NCI-H1694 (cell line): ENCODE results near the gene REX1BD.
"Not testable (repeated sequence)": the region's sequence is repeated elsewhere in the genome, so short reads cannot be mapped to it uniquely, and the experiment has no call there.

ENCODE experiments used
- DNase-seq: peaks from one replicate; lab custom pipeline; 2025; lab: John Stamatoyannopoulos, UW

REX1BD gene

GRCh38 chr19:18588611-18589379 is at the start of gene REX1BD:
TSS of gene REX1BD (plus strand) at chr19:18588798. CDS start at chr19:18588802, 4 bp downstream.
- DNase-seq: peak; percentile 63

- DNase-seq: no peak
Measured at GRCh38 chr19:18539372-18539771, 49.2 kb upstream of the REX1BD start.

GRCh38 chr19:18540200-18540599 is 48.4 kb upstream of the REX1BD start:
- DNase-seq: not testable (repeated sequence)

GRCh38 chr19:18541258-18541991 is 47.2 kb upstream of the REX1BD start:
- no peak for DNase-seq

- no peak for DNase-seq
Measured at GRCh38 chr19:18541992-18542940, 46.3 kb upstream of the REX1BD start.

- peak; percentile 82 for DNase-seq
Measured at GRCh38 chr19:18542941-18543813, 45.4 kb upstream of the REX1BD start, which contains the start of gene FKBP8. TSS of gene FKBP8 (minus strand) at chr19:18543573. CDS start at chr19:18541970, 1,603 bp downstream.

GRCh38 chr19:18543814-18544475 is 44.7 kb upstream of the REX1BD start:
- DNase-seq: no peak

GRCh38 chr19:18551631-18552030 is 37.0 kb upstream of the REX1BD start:
- DNase-seq: no peak

- DNase-seq: peak; percentile 96
Measured at GRCh38 chr19:18557411-18558201, 31.0 kb upstream of the REX1BD start, which contains the start of gene KXD1. TSS of gene KXD1 (plus strand) at chr19:18557870. CDS start at chr19:18562057, 4,187 bp downstream.

- no peak for DNase-seq
Measured at GRCh38 chr19:18558202-18558555, 30.4 kb upstream of the REX1BD start.

GRCh38 chr19:18558604-18559003 is 30.0 kb upstream of the REX1BD start:
- no peak for DNase-seq

GRCh38 chr19:18559685-18560084 is 28.9 kb upstream of the REX1BD start:
- DNase-seq: no peak

GRCh38 chr19:18562086-18562485 is 26.5 kb upstream of the REX1BD start:
- no peak for DNase-seq

- DNase-seq: no peak
Measured at GRCh38 chr19:18566953-18567352, 21.6 kb upstream of the REX1BD start.

- DNase-seq: no peak
Measured at GRCh38 chr19:18568367-18568766, 20.2 kb upstream of the REX1BD start.

- DNase-seq: peak; percentile 96
Measured at GRCh38 chr19:18571564-18572344, 16.8 kb upstream of the REX1BD start, which contains the start of gene UBA52. TSS of gene UBA52 (plus strand) at chr19:18571857. CDS start at chr19:18573301, 1,444 bp downstream.

- DNase-seq: no peak
Measured at GRCh38 chr19:18574691-18575291, 13.8 kb upstream of the REX1BD start.

GRCh38 chr19:18576383-18576782 is 12.2 kb upstream of the REX1BD start:
- no peak for DNase-seq
